Bone marrow (tissue), 2 donors: ENCODE measurements around the gene UBE2G1.
"Not testable (repeated sequence)": the region's sequence is repeated elsewhere in the genome, so short reads cannot be mapped to it uniquely, and the experiment has no call there.

Experiments
- DNase-seq, 2 donors: peaks; one replicate each; lab custom pipeline; 2025; lab: John Stamatoyannopoulos, UW

UBE2G1 gene

GRCh38 chr17:4375039-4375748 lies 8.7 kb upstream of the UBE2G1 start:
- peak in 1 of 2 donors; percentile 7 for DNase-seq

GRCh38 chr17:4369557-4370230 lies 3.2 kb upstream of the UBE2G1 start:
- DNase-seq = no peak

DNA sequence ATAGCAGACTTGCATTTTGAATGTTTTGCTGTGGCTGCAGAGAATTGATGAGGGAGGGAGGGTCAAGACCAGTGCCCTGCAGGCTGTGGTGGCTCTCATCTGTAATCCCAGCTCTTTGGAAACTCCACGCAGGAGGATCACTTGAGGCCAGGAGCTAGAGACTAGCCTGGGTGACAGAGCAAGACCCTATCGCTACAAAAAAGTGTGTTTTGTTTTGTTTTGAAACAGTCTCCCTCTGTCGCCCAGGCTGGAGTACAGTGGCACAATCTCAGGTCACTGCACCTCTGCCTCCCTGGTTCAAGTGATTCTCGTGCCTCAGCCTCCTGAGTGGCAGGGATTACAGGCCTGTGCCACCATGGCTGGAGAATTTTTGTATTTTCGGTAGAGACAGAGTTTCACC lies 1.9 kb upstream of the UBE2G1 start:
- no peak for DNase-seq

DNA sequence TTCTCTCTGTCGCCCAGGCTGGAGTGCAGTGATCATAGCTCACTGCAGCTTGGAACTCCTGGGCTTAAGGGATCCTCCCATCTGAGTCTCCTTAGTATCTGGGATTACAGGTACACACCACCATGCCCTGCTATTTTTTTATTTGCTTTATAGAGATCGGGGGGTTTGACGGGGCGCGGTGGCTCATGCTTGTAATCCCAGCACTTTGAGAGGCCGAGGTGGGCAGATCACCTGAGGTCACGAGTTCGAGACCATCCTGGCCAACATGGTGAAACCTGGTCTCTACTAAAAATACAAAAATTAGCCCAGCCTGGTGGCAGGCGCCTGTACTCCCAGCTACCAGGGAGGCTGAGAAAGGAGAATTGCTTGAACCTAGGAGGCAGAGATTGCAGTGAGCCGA lies 702 bp upstream of the UBE2G1 start:
- not testable (repeated sequence) for DNase-seq

DNA sequence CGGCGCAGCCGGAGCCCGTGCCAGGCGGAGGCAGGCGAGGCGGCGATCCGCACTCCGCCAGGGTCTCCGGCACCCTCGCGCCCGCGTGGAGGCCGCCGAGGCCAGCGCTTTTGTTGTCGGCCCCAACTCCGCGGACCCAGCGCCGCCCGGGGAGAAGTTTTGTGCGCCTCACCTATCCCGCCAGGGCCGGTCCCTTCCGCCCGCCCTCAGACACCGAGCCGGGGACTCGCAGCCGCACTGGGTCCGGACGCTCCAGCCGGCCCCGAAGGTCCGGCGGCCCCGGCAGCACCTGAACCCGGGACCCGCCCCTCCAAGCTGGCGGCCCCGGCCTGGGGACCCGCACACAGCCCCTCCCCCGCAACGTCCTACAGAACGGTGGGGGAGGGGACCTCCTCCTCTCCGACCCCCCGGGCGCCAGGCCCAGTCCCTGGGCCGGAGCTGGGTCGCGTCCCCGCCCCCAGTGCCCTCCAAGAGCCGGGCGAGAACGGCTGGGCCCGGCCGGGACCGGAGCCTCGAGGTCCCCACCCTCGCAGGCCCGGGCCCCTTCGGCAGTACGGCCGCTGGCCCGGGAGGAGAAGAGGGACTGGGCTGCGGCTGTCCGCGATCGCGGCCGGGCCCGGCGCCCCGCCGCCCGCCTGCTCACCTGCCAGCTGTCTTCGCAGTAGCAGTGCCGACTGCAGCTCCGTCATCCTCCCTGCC lies 698 bp downstream of the UBE2G1 start:
- DNase-seq = peak in 1 of 2 donors; percentile 42

- DNase-seq = peak; percentile 59 to 85
Observed at GRCh38 chr17:4365103-4365627, 1.3 kb downstream of the UBE2G1 start.

DNA sequence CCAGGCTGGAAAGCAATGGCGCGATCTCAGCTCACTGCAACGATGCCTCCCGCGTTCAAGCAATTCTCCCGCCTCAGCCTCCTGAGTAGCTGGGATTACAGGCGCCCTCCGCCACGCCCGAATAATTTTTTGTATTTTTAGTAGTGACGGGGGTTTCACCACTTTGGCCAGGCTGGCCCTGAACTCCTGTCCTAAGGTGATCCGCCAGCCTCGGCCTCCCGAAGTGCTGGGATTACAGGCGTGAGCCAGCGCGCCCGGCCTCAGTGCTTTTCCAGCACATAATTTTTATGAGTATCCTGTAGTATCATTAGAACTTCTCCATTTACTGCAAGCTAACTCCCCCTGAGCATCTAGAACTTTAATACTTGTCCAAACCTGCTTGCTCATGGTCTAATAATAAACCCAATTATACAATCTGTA lies 1.8 kb downstream of the UBE2G1 start:
- no peak for DNase-seq

DNA sequence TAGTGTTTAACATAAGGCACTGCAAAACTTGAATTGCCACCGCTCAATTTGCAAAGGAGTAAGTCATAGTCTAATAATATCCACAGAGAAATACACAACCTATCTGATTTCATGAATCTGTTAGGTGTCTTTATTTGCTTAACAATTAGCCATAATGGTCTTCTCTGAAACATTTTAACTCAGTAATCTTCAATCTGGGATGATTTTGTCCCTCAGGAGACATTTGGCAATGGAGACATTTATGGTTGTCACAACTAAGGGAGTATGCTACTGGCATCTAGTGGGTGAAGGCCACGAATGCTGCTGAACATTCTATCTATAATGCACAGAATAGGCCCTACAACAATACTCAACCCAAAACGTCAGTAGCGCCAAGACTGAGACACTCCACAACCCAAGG lies 4.3 kb downstream of the UBE2G1 start:
- no peak for DNase-seq

DNA sequence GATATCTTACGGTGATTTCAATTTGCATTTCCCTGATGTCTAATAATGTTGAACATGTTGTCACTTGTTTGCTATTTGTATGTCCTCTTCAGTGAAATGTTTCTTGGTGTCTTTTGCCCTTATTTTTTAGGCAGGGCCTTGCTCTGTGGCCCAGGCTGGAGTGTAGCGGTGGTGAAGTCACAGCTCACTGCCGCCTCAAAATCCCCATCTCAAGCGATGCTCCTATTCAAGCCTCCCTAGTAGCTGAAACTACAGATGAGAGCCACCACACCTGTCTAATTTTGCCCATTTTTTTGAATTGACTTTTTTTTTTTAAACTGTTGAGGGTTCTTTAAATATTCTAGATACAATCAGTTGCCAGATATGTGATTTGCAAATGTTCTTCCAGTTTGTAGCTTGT lies 8.3 kb downstream of the UBE2G1 start:
- no peak for DNase-seq

- no peak for DNase-seq
Observed at GRCh38 chr17:4357671-4358070, 8.8 kb downstream of the UBE2G1 start.

DNA sequence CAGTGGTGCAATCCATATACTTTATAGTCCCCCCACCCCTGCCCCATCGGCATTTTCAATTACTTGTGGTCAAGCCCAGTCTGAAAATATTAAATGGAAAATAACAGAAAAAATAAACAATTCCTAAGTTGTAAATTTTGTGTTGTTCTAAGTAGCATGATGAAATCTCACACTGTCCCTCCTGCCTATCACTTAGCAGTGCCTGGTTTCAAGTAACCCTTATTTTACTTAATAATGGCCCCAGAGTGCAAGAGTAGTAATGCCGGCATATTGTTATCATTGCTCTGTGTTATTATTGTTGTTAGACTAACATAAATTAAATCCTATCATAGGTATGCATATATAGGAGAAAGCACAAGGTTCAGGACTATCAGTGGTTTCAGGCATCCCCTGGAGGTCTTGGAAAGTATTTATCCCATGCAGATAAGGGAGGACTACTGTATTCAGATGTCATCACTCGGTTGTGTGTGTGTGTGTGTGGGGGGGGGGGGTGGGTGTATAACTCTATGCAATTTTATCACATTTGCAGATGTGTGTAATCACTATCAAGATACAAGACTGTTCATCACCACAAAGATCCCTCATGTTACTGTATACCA lies 9.3 kb downstream of the UBE2G1 start:
- DNase-seq = no peak

DNA sequence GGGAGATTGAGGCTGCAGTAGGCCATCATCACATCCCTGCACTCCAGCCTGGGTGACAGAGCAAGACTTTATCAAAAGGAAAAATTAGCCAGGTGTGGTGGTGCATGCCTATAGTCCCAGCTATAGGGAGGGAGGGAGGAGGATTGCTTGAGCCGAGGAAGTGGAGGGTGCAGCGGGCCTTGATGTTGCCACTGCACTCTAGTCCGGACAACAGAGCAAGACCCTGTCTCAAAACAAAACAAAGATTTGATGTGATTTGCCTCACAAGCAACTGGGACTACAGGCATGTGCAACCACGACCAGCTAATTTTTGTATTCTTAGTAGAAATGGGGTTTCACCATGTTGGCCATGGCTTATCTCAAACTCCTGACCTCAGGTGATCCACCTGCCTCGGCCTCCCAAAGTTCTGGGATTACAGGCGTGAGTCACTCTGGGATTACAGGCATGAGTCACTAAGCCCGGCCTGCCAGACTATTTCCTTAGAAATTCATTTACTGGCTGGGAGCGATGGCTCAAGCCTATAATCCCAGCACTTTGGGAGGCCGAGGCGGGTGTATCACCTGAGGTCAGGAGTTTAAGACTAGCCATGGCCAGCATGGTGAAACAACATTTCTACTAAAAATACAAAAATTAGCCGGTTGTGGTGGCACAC lies 11.5 kb downstream of the UBE2G1 start:
- DNase-seq = no peak

GRCh38 chr17:4354206-4354605 lies 12.3 kb downstream of the UBE2G1 start:
- no peak for DNase-seq

- DNase-seq = not testable (repeated sequence)
Observed at GRCh38 chr17:4350214-4350613, 16.3 kb downstream of the UBE2G1 start.

GRCh38 chr17:4345581-4346252 lies 20.8 kb downstream of the UBE2G1 start:
- no peak for DNase-seq

DNA sequence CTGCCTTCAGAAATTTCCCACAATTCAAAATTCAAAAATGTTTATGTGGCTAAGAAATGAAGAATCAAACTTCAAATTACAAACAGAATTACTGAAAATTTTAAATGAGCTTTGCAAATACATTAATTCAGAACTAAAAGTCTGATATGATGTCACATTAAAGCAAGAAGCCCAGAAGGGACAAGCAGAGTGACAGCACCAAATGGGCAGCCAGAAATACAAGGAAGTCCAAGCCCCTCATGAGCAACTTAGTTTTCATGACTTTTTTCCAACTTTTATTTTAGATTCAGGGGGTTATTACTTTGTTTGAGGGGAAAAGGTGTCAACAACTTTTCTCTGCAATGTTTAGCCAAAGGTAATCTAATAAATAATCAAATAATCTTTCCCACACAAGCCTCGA lies 21.5 kb downstream of the UBE2G1 start:
- DNase-seq = no peak

DNA sequence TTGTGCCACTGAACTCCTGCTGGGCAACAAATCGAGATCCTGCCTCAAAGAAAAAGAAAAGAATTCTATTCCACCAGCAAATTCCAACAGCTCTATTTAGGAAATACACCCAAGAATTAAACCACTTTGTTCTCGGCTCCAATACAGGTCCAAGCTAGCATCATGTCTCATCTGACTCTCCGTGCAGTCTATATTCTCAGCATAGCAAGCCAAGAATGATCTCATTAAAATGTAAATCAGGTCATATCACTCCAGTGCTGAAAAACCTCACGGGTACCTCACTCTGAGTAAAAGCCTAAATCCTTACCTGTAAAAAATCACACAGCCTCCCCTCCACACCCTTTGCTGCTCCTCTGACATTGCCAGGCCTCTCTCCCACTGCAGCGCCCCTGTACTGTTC lies 23.9 kb downstream of the UBE2G1 start:
- DNase-seq = no peak

DNA sequence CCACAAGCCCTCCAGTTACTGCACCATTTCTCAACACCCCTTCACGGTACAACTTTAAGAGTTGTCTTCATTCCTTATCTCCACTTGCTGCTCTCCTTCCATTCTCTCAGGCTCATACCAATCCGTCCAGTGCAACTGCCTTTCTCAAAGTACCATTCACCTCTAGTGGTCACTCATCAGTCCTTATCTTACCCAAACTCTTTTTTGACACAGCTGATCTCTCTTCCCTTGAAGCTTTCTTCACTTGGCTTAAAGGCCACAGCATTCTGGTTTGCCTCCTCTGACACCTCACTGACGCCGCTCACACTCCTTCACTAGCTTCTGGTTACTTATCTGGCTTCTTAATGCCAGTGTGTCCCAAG lies 24.9 kb downstream of the UBE2G1 start:
- DNase-seq = no peak

GRCh38 chr17:4340914-4341615 lies 25.4 kb downstream of the UBE2G1 start:
- DNase-seq = no peak

DNA sequence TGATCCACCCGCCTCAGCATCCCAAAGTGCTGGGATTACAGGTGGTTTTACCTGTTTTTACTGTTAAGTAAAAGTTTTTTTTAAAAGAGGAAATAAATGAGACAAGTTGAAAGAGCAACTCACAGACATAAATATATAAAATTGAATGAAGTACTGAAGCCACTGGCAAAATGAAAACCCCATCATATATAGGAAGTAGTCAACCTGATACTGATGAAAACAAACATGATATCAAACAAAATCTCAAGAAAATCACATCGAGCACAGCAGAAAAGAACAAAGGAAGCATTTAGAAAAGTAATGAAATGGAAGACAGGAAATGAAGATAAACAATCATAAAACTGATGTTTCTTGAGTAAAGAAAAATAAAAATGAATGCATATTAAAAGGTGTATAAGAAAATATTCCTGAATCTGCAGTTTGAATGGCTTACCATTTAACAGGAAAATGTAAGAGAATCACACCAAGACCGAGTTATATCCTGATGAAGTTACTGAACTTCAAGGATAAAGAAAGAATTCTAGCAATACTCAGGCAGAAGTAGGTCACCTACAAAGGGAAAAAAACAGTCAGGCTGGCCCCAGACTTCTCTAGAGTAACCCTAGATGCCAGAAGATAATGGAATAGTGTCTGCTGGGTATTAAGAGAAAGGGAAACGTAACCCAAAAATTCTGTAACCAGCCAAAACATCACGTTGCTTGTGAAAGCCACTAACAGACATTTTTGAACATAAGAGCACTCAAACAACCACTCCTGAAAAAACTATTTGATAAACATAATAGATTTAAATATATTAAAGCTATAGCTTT lies 31.5 kb downstream of the UBE2G1 start:
- no peak for DNase-seq
